Measurements from ENCODE around the gene ERBB3.

DNA sequence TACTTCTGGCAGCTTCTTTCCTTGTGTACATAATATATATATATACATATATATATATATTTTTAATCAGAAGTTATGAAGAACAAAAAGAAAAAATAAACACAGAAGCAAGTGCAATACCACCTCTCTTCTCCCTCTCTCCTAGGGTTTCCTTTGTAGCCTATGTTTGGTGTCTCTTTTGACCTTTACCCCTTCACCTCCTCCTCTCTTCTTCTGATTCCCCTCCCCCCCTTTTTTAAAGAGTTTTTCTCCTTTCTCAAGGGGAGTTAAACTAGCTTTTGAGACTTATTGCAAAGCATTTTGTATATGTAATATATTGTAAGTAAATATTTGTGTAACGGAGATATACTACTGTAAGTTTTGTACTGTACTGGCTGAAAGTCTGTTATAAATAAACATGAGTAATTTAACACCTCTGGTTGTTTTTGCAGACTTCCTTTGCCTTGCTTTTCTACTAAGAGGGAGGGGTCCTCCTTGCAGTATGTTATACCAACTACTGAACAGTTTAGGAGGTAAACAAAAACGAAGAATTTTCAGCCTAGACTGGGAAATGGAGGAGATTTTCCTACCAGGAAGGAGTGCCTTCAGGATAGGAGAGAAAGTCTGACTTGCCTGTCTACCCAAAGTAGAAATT lies 41.8 kb upstream of the ERBB3 start:
- TF ChIP-seq, protein P1, sequence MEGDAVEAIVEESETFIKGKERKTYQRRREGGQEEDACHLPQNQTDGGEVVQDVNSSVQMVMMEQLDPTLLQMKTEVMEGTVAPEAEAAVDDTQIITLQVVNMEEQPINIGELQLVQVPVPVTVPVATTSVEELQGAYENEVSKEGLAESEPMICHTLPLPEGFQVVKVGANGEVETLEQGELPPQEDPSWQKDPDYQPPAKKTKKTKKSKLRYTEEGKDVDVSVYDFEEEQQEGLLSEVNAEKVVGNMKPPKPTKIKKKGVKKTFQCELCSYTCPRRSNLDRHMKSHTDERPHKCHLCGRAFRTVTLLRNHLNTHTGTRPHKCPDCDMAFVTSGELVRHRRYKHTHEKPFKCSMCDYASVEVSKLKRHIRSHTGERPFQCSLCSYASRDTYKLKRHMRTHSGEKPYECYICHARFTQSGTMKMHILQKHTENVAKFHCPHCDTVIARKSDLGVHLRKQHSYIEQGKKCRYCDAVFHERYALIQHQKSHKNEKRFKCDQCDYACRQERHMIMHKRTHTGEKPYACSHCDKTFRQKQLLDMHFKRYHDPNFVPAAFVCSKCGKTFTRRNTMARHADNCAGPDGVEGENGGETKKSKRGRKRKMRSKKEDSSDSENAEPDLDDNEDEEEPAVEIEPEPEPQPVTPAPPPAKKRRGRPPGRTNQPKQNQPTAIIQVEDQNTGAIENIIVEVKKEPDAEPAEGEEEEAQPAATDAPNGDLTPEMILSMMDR (conservative IDR thresholded peaks at IDR 0.05 in 1 of 2, IDR thresholded peaks at IDR 0.05 in 1 of 2; ENCODE audit: extremely low read depth in 1 of 2, insufficient read depth in 1 of 2, low read depth in 1 of 2, low read length in 2 of 2), result no peak
- no peak for TF ChIP-seq EZH2 (IDR thresholded peaks at IDR 0.05; ENCODE audit: borderline replicate concordance, low read length)
